SK-N-SH (cell line): ENCODE data around the gene SEMA3C. TPM values are rescaled to one million over a fixed set of nuclear protein-coding genes. Genes with fewer than 3 reads are reported as not detected.

ENCODE experiments used
- CTCF ChIA-PET: fragments of 300-600, 350-600 bp; formaldehyde crosslinking; extraction: SDS; loops from one replicate; lab custom pipeline; 2021; lab: Yijun Ruan, JAX
- POLR2A ChIA-PET: fragments of 350-600 bp; sonication (Branson Sonifier 250); formaldehyde crosslinking; extraction: SDS; loops from one replicate; lab custom pipeline; 2020; ENCODE audit warnings: antibody characterized with exemption, inconsistent platforms; lab: Yijun Ruan, JAX
- DNase-seq: peaks from one replicate; pipeline ENCODE4 v3.0.0; 2012
- H2AFZ ChIP-seq: fragments of 200-600 bp; sonication (generic); 2 replicates; pipeline ENCODE4 v1.8.1; 2016; ENCODE audit warnings: antibody characterized with exemption, mild to moderate bottlenecking, low read depth
- H3F3A ChIP-seq: fragments of 200-600 bp; sonication (generic); replicated peaks from 2 replicates; pipeline ENCODE3; 2016; ENCODE audit warnings: antibody characterized with exemption, mild to moderate bottlenecking; ENCODE audit not compliant: insufficient read depth
- H3K27ac ChIP-seq, 2 experiments: fragments of 200-500 bp in 1 of 2; fragments of 200-600 bp in 1 of 2; sonication (Bioruptor generic) in 1 of 2; sonication (generic), shearing (Covaris generic) in 1 of 2; 2 replicates each; pipeline versions ENCODE4 v1.5.1 to v1.6.1; 2014 to 2016; ENCODE audit warnings: low read depth in 2 of 2, inconsistent platforms in 1 of 2, low read length in 1 of 2, mild to moderate bottlenecking in 1 of 2, mixed read lengths in 1 of 2
- H3K27me3 ChIP-seq: fragments of 200-600 bp; sonication (generic), shearing (Covaris generic); 2 replicates; pipeline ENCODE4 v1.6.1; 2016; ENCODE audit warnings: mixed run types; ENCODE audit not compliant: insufficient read depth
- H3K36me3 ChIP-seq, 2 experiments: fragments of 200-500 bp in 1 of 2; fragments of 200-600 bp in 1 of 2; sonication (Bioruptor generic) in 1 of 2; sonication (generic) in 1 of 2; replicated peaks in 1 of 2; 2 replicates each; pipeline versions ENCODE3 to v1.5.1; 2014 to 2016; ENCODE audit warnings: low read length in 1 of 2, mild to moderate bottlenecking in 1 of 2; ENCODE audit not compliant: insufficient read depth in 2 of 2, control insufficient read depth in 1 of 2
- H3K4me1 ChIP-seq, 2 experiments: fragments of 200-500 bp in 1 of 2; fragments of 200-600 bp in 1 of 2; sonication (Bioruptor generic) in 1 of 2; sonication (generic), shearing (Covaris generic) in 1 of 2; 2 replicates each; pipeline versions ENCODE4 v1.5.1 to v1.6.1; 2014 to 2016; ENCODE audit warnings: low read depth in 1 of 2, low read length in 1 of 2, mixed run types in 1 of 2; ENCODE audit not compliant: insufficient read depth in 2 of 2, control insufficient read depth in 1 of 2
- H3K4me2 ChIP-seq: fragments of 200-600 bp; sonication (generic), shearing (Covaris generic); 2 replicates; pipeline ENCODE4 v1.6.1; 2017; ENCODE audit warnings: mixed run types
- H3K4me3 ChIP-seq, 2 experiments: fragments of 200-500 bp in 1 of 2; fragments of 200-600 bp in 1 of 2; sonication (Bioruptor generic) in 1 of 2; sonication (generic), shearing (Covaris generic) in 1 of 2; 2 replicates each; pipeline versions ENCODE4 v1.5.1 to v1.8.1; 2014 to 2016; ENCODE audit warnings: low read depth in 2 of 2, inconsistent platforms in 1 of 2, low read length in 1 of 2, mild to moderate bottlenecking in 1 of 2, mixed read lengths in 1 of 2, moderate library complexity in 1 of 2
- H3K79me2 ChIP-seq: fragments of 200-600 bp; sonication (generic); 2 replicates; pipeline ENCODE4 v1.8.1; 2017; ENCODE audit warnings: mild to moderate bottlenecking; ENCODE audit not compliant: insufficient read depth
- H3K9ac ChIP-seq: fragments of 200-600 bp; sonication (generic); 2 replicates; pipeline ENCODE4 v1.6.1; 2017; ENCODE audit warnings: mixed run types
- H3K9me2 ChIP-seq: fragments of 200-600 bp; sonication (generic); 2 replicates; pipeline ENCODE4 v1.6.1; 2017; ENCODE audit warnings: mixed run types
- H3K9me3 ChIP-seq: fragments of 200-600 bp; sonication (generic); 2 replicates; pipeline ENCODE4 v1.6.1; 2017; ENCODE audit warnings: mixed run types, mild to moderate bottlenecking, moderate library complexity
- H4K20me1 ChIP-seq: fragments of 200-600 bp; sonication (generic); 2 replicates; pipeline ENCODE4 v1.6.1; 2017; ENCODE audit warnings: mild to moderate bottlenecking, mixed run types; ENCODE audit not compliant: insufficient read depth
- CHD2 ChIP-seq: fragments of 150-350 bp; IDR thresholded peaks from 2 replicates; pipeline ENCODE4 v1.6.1; 2018; ENCODE audit warnings: low read length; ENCODE audit not compliant: partially characterized antibody
- ELF1 ChIP-seq: IDR thresholded peaks from 2 replicates; pipeline ENCODE4 v1.4.0; 2012
- GABPA ChIP-seq: IDR thresholded peaks from 2 replicates; pipeline ENCODE4 v1.4.0; 2012; ENCODE audit warnings: low read depth, mild to moderate bottlenecking
- JUND ChIP-seq: IDR thresholded peaks from 2 replicates; pipeline ENCODE4 v1.4.0; 2012
- NFIC ChIP-seq: IDR thresholded peaks from 2 replicates; pipeline ENCODE4 v1.4.0; 2012; ENCODE audit warnings: borderline replicate concordance
- RAD21 ChIP-seq: IDR thresholded peaks from 2 replicates; pipeline ENCODE4 v1.6.1; 2012; ENCODE audit warnings: mild to moderate bottlenecking, low read length
- RCOR1 ChIP-seq: fragments of 150-350 bp; IDR thresholded peaks from 2 replicates; pipeline ENCODE4 v1.6.1; 2017; ENCODE audit warnings: antibody characterized with exemption, low read length
- RXRA ChIP-seq: IDR thresholded peaks from 2 replicates; pipeline ENCODE4 v1.4.0; 2012; ENCODE audit warnings: low read depth, mild to moderate bottlenecking, borderline replicate concordance
- TCF12 ChIP-seq: IDR thresholded peaks from 2 replicates; pipeline ENCODE4 v1.4.0; 2012
- YY1 ChIP-seq: IDR thresholded peaks from 2 replicates; pipeline ENCODE4 v1.4.0; 2012; ENCODE audit warnings: low read depth, mild to moderate bottlenecking
- WGBS: methylation state at CpG from one replicate; pipeline ENCODE4 v1.1.6; 2017; ENCODE audit warnings: low lambda C conversion rate; 5-methylcytosine and 5-hydroxymethylcytosine counted together
- polyA plus RNA-seq, 3 experiments: library from polyadenylated mRNA; depleted of rRNA; stranded (reverse); fragments of >200 nt; gene quantifications; 2 replicates each; pipeline ENCODE4 v1.2.3, GENCODE V29; 2012
- TF ChIP-seq, protein P1 (sequence below): fragments of 200-600 bp; sonication (generic); IDR thresholded peaks from 2 replicates; pipeline ENCODE4 v1.6.1; 2017; ENCODE audit warnings: antibody characterized with exemption, mild to moderate bottlenecking, moderate library complexity
- TF ChIP-seq, protein P2 (sequence below): fragments of 150-350 bp; IDR thresholded peaks from 2 replicates; pipeline ENCODE4 v1.6.1; 2017; ENCODE audit warnings: antibody characterized with exemption, low read length, low read depth, borderline replicate concordance

Gene SEMA3C
- polyA plus RNA-seq, 1 of the 3 experiments (the other 2 are of a cell fraction): 51.1 TPM

DNA sequence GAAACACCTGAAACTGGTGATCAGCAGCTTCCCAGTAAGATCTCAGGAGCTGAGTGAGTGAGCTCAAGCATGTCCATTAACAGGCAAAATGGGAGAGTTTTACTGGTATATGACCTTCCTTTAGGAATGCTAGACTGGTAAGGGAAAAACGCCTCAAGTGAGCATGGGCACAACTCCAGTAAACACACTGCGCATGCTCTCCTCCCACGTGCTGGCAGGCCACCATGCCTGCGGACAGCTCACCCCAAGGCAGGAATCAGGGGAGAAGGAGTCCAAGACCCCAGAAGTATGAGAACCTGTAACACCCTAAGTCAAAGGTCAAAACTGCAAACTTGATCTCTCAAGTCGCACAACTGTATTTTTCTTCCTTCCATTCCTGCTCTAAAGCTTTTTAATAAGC lies 152.1 kb downstream of the SEMA3C start:
- WGBS: 89% methylated on average over 5 of the region's 5 CpGs
- H3K9me2 ChIP-seq: no peaks in the 10 kb centered on the region
- no peak overlapping the region for H2AFZ ChIP-seq
- ChIA-PET CTCF (interaction anchor here (1.9 kb wide), 1 partner anchor 33 kb away, joined by 6 read pairs; no protein-coding TSS in a partner anchor), POLR2A (no interaction called here)
- H4K20me1 ChIP-seq: no peaks in the 10 kb centered on the region
- no peak for TF ChIP-seq RAD21
- no peak for TF ChIP-seq YY1
- TF ChIP-seq, protein P1, sequence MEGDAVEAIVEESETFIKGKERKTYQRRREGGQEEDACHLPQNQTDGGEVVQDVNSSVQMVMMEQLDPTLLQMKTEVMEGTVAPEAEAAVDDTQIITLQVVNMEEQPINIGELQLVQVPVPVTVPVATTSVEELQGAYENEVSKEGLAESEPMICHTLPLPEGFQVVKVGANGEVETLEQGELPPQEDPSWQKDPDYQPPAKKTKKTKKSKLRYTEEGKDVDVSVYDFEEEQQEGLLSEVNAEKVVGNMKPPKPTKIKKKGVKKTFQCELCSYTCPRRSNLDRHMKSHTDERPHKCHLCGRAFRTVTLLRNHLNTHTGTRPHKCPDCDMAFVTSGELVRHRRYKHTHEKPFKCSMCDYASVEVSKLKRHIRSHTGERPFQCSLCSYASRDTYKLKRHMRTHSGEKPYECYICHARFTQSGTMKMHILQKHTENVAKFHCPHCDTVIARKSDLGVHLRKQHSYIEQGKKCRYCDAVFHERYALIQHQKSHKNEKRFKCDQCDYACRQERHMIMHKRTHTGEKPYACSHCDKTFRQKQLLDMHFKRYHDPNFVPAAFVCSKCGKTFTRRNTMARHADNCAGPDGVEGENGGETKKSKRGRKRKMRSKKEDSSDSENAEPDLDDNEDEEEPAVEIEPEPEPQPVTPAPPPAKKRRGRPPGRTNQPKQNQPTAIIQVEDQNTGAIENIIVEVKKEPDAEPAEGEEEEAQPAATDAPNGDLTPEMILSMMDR: no peak
- TF ChIP-seq JUND: no peak
- no peak for TF ChIP-seq GABPA
- no peaks in the 10 kb centered on the region for H3K27me3 ChIP-seq
- no peak overlapping the region for H3K27ac ChIP-seq
- H3K4me2 ChIP-seq: no peak overlapping the region
- H3K79me2 ChIP-seq: no peaks in the 10 kb centered on the region
- DNase-seq: no peak
- peaks cover under 1% of the 10 kb centered on the region for H3F3A ChIP-seq
- peaks cover 0 to 20% of the 10 kb centered on the region in 2 experiments; a peak in 2 of 4 replicates for H3K4me1 ChIP-seq
- no peak overlapping the region for H3K9ac ChIP-seq
- peaks cover 5 to 29% of the 10 kb centered on the region in 2 experiments for H3K36me3 ChIP-seq
- no peaks in the 10 kb centered on the region for H3K9me3 ChIP-seq
- H3K4me3 ChIP-seq: no peak overlapping the region

DNA sequence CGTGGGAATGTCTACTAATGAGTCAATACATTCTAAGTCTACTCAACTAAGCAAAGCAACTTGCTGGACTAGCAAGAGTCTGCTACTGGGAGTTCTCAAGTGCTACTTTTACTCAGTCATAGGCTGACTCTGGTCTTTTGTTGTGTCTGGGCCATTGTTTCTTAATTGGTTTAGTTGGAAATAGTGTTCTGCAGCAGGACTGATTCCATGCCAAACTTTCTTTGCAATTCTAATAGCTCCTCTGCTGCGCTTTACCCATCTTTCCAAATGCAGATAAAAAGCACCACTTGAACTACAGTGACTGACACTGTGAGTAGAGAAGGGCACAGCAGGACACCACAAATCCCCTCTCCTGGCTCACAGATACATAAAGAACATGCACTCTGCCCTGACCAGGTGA lies 154.7 kb downstream of the SEMA3C start:
- Histone ChIP-seq H3K9me3 (no peaks in the 10 kb centered on the region), H3K27ac (peak overlapping the region in 1 of 2 experiments; percentile 34; a peak in 2 of 4 replicates), H3K27me3 (no peaks in the 10 kb centered on the region), H3K4me2 (no peak overlapping the region), H3K9ac (no peak overlapping the region), H3K4me1 (peaks cover 0 to 14% of the 10 kb centered on the region in 2 experiments; a peak in 2 of 4 replicates), H3K79me2 (no peaks in the 10 kb centered on the region), H2AFZ (no peak overlapping the region), H3K9me2 (no peaks in the 10 kb centered on the region), H3F3A (no peaks in the 10 kb centered on the region), H3K4me3 (no peak overlapping the region), H4K20me1 (no peaks in the 10 kb centered on the region), H3K36me3 (peaks cover 5 to 35% of the 10 kb centered on the region in 2 experiments)
- CTCF ChIA-PET: interaction anchor here (1.3 to 1.8 kb wide), 2 partner anchors 11 to 19 kb away, joined by 4 read pairs; no protein-coding TSS in a partner anchor
- DNase-seq: no peak
- TF ChIP-seq TCF12 (no peak), RCOR1 (no peak), RXRA (no peak)
- TF ChIP-seq, protein P2, sequence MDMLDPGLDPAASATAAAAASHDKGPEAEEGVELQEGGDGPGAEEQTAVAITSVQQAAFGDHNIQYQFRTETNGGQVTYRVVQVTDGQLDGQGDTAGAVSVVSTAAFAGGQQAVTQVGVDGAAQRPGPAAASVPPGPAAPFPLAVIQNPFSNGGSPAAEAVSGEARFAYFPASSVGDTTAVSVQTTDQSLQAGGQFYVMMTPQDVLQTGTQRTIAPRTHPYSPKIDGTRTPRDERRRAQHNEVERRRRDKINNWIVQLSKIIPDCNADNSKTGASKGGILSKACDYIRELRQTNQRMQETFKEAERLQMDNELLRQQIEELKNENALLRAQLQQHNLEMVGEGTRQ: no peak
- 94% methylated on average over 2 of the region's 2 CpGs for WGBS
- POLR2A ChIA-PET: interaction anchor here (0.7 kb wide), 1 partner anchor 12 kb away, joined by 3 read pairs; no protein-coding TSS in a partner anchor

DNA sequence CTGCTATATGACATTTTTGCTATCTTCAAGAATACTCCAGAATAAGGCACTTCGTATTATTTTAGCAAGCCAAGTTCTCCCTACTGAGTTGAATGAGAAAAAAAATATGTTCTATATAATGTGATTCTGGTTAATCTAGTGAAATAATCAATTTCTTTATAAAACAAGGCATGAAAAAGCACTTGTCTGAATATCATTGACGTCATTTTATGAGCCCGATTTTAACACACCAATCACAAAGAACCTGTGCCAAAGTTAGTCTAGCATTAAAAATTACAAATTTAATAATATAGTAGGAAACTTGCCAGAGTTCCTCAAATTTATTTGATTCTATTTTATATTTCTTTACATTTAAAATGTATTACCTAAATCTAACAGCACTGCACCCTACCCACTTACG lies 155.1 kb downstream of the SEMA3C start:
- H3K4me3 ChIP-seq: no peak overlapping the region
- no peak for DNase-seq
- peaks cover 0 to 14% of the 10 kb centered on the region in 2 experiments; a peak in 2 of 4 replicates for H3K4me1 ChIP-seq
- H3K9me3 ChIP-seq: no peaks in the 10 kb centered on the region
- H3K27me3 ChIP-seq: no peaks in the 10 kb centered on the region
- H3K79me2 ChIP-seq: no peaks in the 10 kb centered on the region
- POLR2A ChIA-PET: interaction anchor here (0.7 kb wide), 1 partner anchor 11 kb away, joined by 3 read pairs; no protein-coding TSS in a partner anchor
- H4K20me1 ChIP-seq: no peaks in the 10 kb centered on the region
- H3K9me2 ChIP-seq: no peaks in the 10 kb centered on the region
- peak overlapping the region in 1 of 2 experiments; percentile 47; a peak in 2 of 4 replicates for H3K27ac ChIP-seq
- WGBS: 95% methylated on average over 4 of the region's 4 CpGs
- H3K4me2 ChIP-seq: no peak overlapping the region
- H2AFZ ChIP-seq: no peak overlapping the region
- no peak overlapping the region for H3K9ac ChIP-seq
- H3F3A ChIP-seq: no peaks in the 10 kb centered on the region
- CTCF ChIA-PET: interaction anchor here (1.3 to 1.8 kb wide), 3 partner anchors 11 to 705 kb away, joined by 3 to 4 read pairs (median 4); no protein-coding TSS in a partner anchor
- H3K36me3 ChIP-seq: peaks cover 5 to 37% of the 10 kb centered on the region in 2 experiments
- TF ChIP-seq JUND (no peak), NFIC (no peak), RXRA (no peak), ELF1 (no peak), RCOR1 (no peak), CHD2 (no peak)
- TF ChIP-seq, protein P1: no peak
- TF ChIP-seq, protein P2: no peak
